IMR-90 (cell line): ENCODE data around the gene FARP1. TPM values are rescaled to one million over a fixed set of nuclear protein-coding genes. Genes with fewer than 3 reads are reported as not detected.

ENCODE experiments used
- ATAC-seq: fragments of 200-7000 bp; cut with Tn5 transposase; 2 replicates; pipeline ENCODE4 v1.9.1; 2020; ENCODE audit warnings: low read depth, mild to moderate bottlenecking, moderate library complexity
- BruUV-seq: library from RNA; stranded (reverse); fragments of 400-500 nt; replicated peaks from 2 replicates; lab custom pipeline; 2021; lab: Mats Ljungman, UMichigan
- CTCF ChIA-PET: fragments of 300-600 bp; formaldehyde crosslinking; extraction: SDS; loops from one replicate; lab custom pipeline; 2021; ENCODE audit warnings: antibody characterized with exemption; lab: Yijun Ruan, JAX
- POLR2A ChIA-PET: fragments of 300-600 bp; sonication (Branson Sonifier 250); formaldehyde crosslinking; loops from one replicate; lab custom pipeline; 2022; ENCODE audit warnings: antibody characterized with exemption; ENCODE audit not compliant: unreplicated experiment; lab: Charles Lee
- DNase-seq: peaks from one replicate; pipeline ENCODE4 v3.0.0; 2013
- H2AFZ ChIP-seq: replicated peaks from 2 replicates; pipeline ENCODE3; 2013; ENCODE audit warnings: low read length, mild to moderate bottlenecking; ENCODE audit not compliant: poor library complexity
- H2AK5ac ChIP-seq: 2 replicates; pipeline ENCODE4 v1.6.1; 2013; ENCODE audit warnings: low read depth, low read length, inconsistent platforms
- H2AK9ac ChIP-seq: replicated peaks from 2 replicates; pipeline ENCODE3; 2013; ENCODE audit warnings: mild to moderate bottlenecking, low read depth, low read length, moderate library complexity; ENCODE audit not compliant: poor library complexity
- H2BK120ac ChIP-seq: 2 replicates; pipeline ENCODE4 v1.6.1; 2013; ENCODE audit warnings: low read depth, low read length, inconsistent platforms
- H2BK15ac ChIP-seq: 3 replicates; pipeline ENCODE4 v1.6.1; 2013; ENCODE audit warnings: low read depth, low read length, inconsistent platforms
- H2BK20ac ChIP-seq: 2 replicates; pipeline ENCODE4 v1.6.1; 2013; ENCODE audit warnings: low read depth, mild to moderate bottlenecking, inconsistent platforms, low read length, moderate library complexity
- H2BK5ac ChIP-seq: 2 replicates; pipeline ENCODE4 v1.6.1; 2013; ENCODE audit warnings: mild to moderate bottlenecking, low read depth, low read length, inconsistent platforms; ENCODE audit not compliant: poor library complexity, severe bottlenecking
- H3K14ac ChIP-seq: replicated peaks from 2 replicates; pipeline ENCODE4 v1.6.1; 2013; ENCODE audit warnings: low read depth, low read length, inconsistent platforms
- H3K18ac ChIP-seq: 2 replicates; pipeline ENCODE4 v1.6.1; 2013; ENCODE audit warnings: low read depth, low read length, control low read depth
- H3K23ac ChIP-seq: 2 replicates; pipeline ENCODE4 v1.6.1; 2013; ENCODE audit warnings: low read depth, low read length, inconsistent platforms
- H3K27ac ChIP-seq: 2 replicates; pipeline ENCODE4 v1.5.1; 2013; ENCODE audit warnings: mild to moderate bottlenecking, control low read depth, low read length; ENCODE audit not compliant: insufficient read depth
- H3K27me3 ChIP-seq: 2 replicates; pipeline ENCODE4 v1.6.1; 2013; ENCODE audit warnings: low read length; ENCODE audit not compliant: control insufficient read depth, insufficient read depth
- H3K36me3 ChIP-seq: 2 replicates; pipeline ENCODE4 v1.6.1; 2013; ENCODE audit warnings: low read length, mixed read lengths; ENCODE audit not compliant: control insufficient read depth, insufficient read depth
- H3K4ac ChIP-seq: 2 replicates; pipeline ENCODE4 v1.6.1; 2013; ENCODE audit warnings: low read depth, low read length, inconsistent platforms
- H3K4me1 ChIP-seq: 2 replicates; pipeline ENCODE4 v1.6.1; 2013; ENCODE audit warnings: low read length, mixed read lengths; ENCODE audit not compliant: control insufficient read depth, insufficient read depth
- H3K4me2 ChIP-seq: 2 replicates; pipeline ENCODE4 v1.6.1; 2013; ENCODE audit warnings: low read depth, mild to moderate bottlenecking, control low read depth, low read length, moderate library complexity
- H3K4me3 ChIP-seq: 2 replicates; pipeline ENCODE4 v1.5.1; 2013; ENCODE audit warnings: low read depth, mild to moderate bottlenecking, control low read depth, low read length, moderate library complexity; ENCODE audit not compliant: insufficient read depth
- H3K56ac ChIP-seq: 2 replicates; pipeline ENCODE4 v1.6.1; 2013; ENCODE audit warnings: low read length, inconsistent platforms; ENCODE audit not compliant: insufficient read depth; ENCODE audit errors: extremely low read depth
- H3K79me1 ChIP-seq, 2 experiments: 2 replicates each; pipeline ENCODE4 v1.6.1; 2013; ENCODE audit warnings: low read length in 2 of 2, inconsistent platforms in 1 of 2, low read depth in 1 of 2
- H3K9ac ChIP-seq: 2 replicates; pipeline ENCODE4 v1.6.1; 2013; ENCODE audit warnings: low read depth, low read length, control low read depth
- H3K9me1 ChIP-seq: 2 replicates; pipeline ENCODE4 v1.6.1; 2013; ENCODE audit warnings: low read length, inconsistent platforms; ENCODE audit not compliant: insufficient read depth
- H3K9me3 ChIP-seq: 2 replicates; pipeline ENCODE4 v1.6.1; 2013; ENCODE audit warnings: low read length; ENCODE audit not compliant: control insufficient read depth, insufficient read depth
- H4K20me1 ChIP-seq: 2 replicates; pipeline ENCODE4 v1.6.1; 2013; ENCODE audit warnings: low read length, inconsistent platforms; ENCODE audit not compliant: insufficient read depth
- H4K5ac ChIP-seq: 2 replicates; pipeline ENCODE4 v1.6.1; 2013; ENCODE audit warnings: mild to moderate bottlenecking, low read depth, low read length, control low read depth
- H4K8ac ChIP-seq, 2 experiments: 2 replicates each; pipeline ENCODE4 v1.6.1; 2013; ENCODE audit warnings: low read depth in 2 of 2, low read length in 2 of 2, control low read depth in 1 of 2, inconsistent platforms in 1 of 2
- H4K91ac ChIP-seq: 2 replicates; pipeline ENCODE4 v1.6.1; 2013; ENCODE audit warnings: low read depth, low read length, inconsistent platforms; ENCODE audit not compliant: insufficient read depth
- BHLHE40 ChIP-seq: fragments of 150-350 bp; IDR thresholded peaks from 2 replicates; pipeline ENCODE4 v1.6.1; 2016; ENCODE audit warnings: mild to moderate bottlenecking, low read depth, low read length
- CEBPB ChIP-seq: IDR thresholded peaks from 2 replicates; pipeline ENCODE4 v1.6.1; 2012; ENCODE audit warnings: low read depth, low read length, improper control_type of control experiment
- ELK1 ChIP-seq: fragments of 150-350 bp; IDR thresholded peaks from 2 replicates; pipeline ENCODE4 v1.6.1; 2016; ENCODE audit warnings: low read depth, mild to moderate bottlenecking, low read length, moderate library complexity, borderline replicate concordance
- FOS ChIP-seq: fragments of 150-350 bp; IDR thresholded peaks from 2 replicates; pipeline ENCODE4 v1.6.1; 2016; ENCODE audit warnings: low read depth, low read length
- MAFK ChIP-seq: IDR thresholded peaks from 2 replicates; pipeline ENCODE4 v1.6.1; 2012; ENCODE audit warnings: low read depth, low read length, improper control_type of control experiment
- MAZ ChIP-seq: IDR thresholded peaks from 2 replicates; pipeline ENCODE4 v1.6.1; 2012; ENCODE audit warnings: low read depth, mild to moderate bottlenecking, low read length, improper control_type of control experiment, moderate library complexity, borderline replicate concordance
- POLR2A ChIP-seq: IDR thresholded peaks from 2 replicates; pipeline ENCODE4 v1.6.1; 2012; ENCODE audit warnings: mild to moderate bottlenecking, low read depth, low read length
- RAD21 ChIP-seq: IDR thresholded peaks from 2 replicates; pipeline ENCODE4 v1.6.1; 2012; ENCODE audit warnings: low read length, improper control_type of control experiment
- RFX5 ChIP-seq: IDR thresholded peaks from 2 replicates; pipeline ENCODE4 v1.8.0; 2012; ENCODE audit warnings: low read depth, mild to moderate bottlenecking, low read length, moderate library complexity
- USF2 ChIP-seq: fragments of 150-350 bp; IDR thresholded peaks from 2 replicates; pipeline ENCODE4 v1.6.1; 2017; ENCODE audit warnings: mild to moderate bottlenecking, antibody characterized with exemption, low read length, low read depth
- WGBS, 2 experiments: methylation state at CpG; one replicate each; pipeline versions ENCODE4 v1.1.5 to v1.1.7; 2013; ENCODE audit warnings: missing lambda C conversion rate in 2 of 2; ENCODE audit not compliant: insufficient read length in 1 of 2; ENCODE audit errors: extremely low coverage in 2 of 2; 5-methylcytosine and 5-hydroxymethylcytosine counted together
- dilution Hi-C: fragments of 300-500 bp; cut with HindIII; formaldehyde crosslinking; loops from one replicate; pipeline ENCODE4 v1.14.3; 2018; ENCODE audit warnings: low sequenced_read_pairs; ENCODE audit not compliant: unreplicated experiment
- in situ Hi-C: fragments of 300-500 bp; cut with MboI; formaldehyde crosslinking; loops from 3 replicates; pipeline ENCODE4 v1.14.3; 2019; ENCODE audit warnings: low sequenced_read_pairs, inconsistent platforms, mixed read lengths
- intact Hi-C: fragments of 100-400 bp; cut with micrococcal nuclease; formaldehyde crosslinking; loops from 2 replicates; pipeline ENCODE4 v1.10.0; 2022
- polyA plus RNA-seq, 3 experiments: library from polyadenylated mRNA; depleted of rRNA; stranded (reverse); fragments of >200 nt; gene quantifications; 2 replicates each; pipeline ENCODE4 v1.2.3, GENCODE V29; 2012; ENCODE audit warnings: low replicate concordance in 1 of 3
- total RNA-seq: library from RNA; depleted of rRNA; stranded (reverse); fragments of >200 nt; gene quantifications from 2 replicates; pipeline ENCODE4 v1.2.3, GENCODE V29; 2012

FARP1 gene
- total and polyA plus RNA-seq, 2 of the 4 experiments (the other 2 are of a cell fraction), result 39.6 to 57.0 TPM

- Histone ChIP-seq H3K27me3 (no peaks in the 10 kb centered on the region), H4K5ac (no peak overlapping the region), H3K36me3 (no peaks in the 10 kb centered on the region), H3K79me1 (no peaks in the 10 kb centered on the region), H3K23ac (no peak overlapping the region), H3K4me3 (no peak overlapping the region), H2AFZ (no peak overlapping the region), H3K4me1 (peaks cover 2% of the 10 kb centered on the region; the same call in 1 of the 2 replicates), H3K9me1 (no peaks in the 10 kb centered on the region; the same call in 1 of the 2 replicates), H3K4ac (no peak overlapping the region), H2BK15ac (no peak overlapping the region), H2AK5ac (no peak overlapping the region; the same call in 1 of the 2 replicates), H2BK5ac (no peak overlapping the region), H3K56ac (no peak overlapping the region), H2BK20ac (no peak overlapping the region), H3K18ac (no peak overlapping the region), H3K27ac (no peak overlapping the region), H2AK9ac (no peak overlapping the region), H2BK120ac (no peak overlapping the region), H4K8ac (no peak overlapping the region), H4K91ac (no peak overlapping the region), H4K20me1 (no peaks in the 10 kb centered on the region), H3K4me2 (no peak overlapping the region), H3K14ac (no peak overlapping the region), H3K9ac (no peak overlapping the region), H3K9me3 (no peaks in the 10 kb centered on the region)
- intact Hi-C loops, result no loop called here
- BruUV-seq, result no TSS peak
- DNase-seq, result peak; percentile 77
- peak; percentile 51 for ATAC-seq
- TF ChIP-seq BHLHE40, result no peak
- peak; percentile 17; the same call in 1 of the 2 replicates for TF ChIP-seq FOS
- no peak for TF ChIP-seq MAZ
- TF ChIP-seq CEBPB, result peak; percentile 73
- TF ChIP-seq MAFK, result peak; percentile 83
- peak; percentile 15; the same call in 1 of the 2 replicates for TF ChIP-seq RAD21
- TF ChIP-seq ELK1, result no peak
- TF ChIP-seq USF2, result no peak
- TF ChIP-seq RFX5, result no peak
- TF ChIP-seq POLR2A, result no peak
- dilution Hi-C loops, result no loop called here
- POLR2A ChIA-PET, result no interaction called here
- in situ Hi-C loops, result loop anchor here (25.0 kb wide), 2 partner anchors 533 to 708 kb away; no protein-coding TSS in a partner anchor
- CTCF ChIA-PET, result no interaction called here
- no CpG with 5 or more reads among the region's 5 CpGs for WGBS, 2 experiments
Observed at GRCh38 chr13:98129059-98129746, 13.7 kb upstream of the FARP1 start.
